ENCODE measurements around the gene MOB1A.

- TF ChIP-seq CTCF (IDR thresholded peaks at IDR 0.05; ENCODE audit: low read length) (no peak), EZH2 (IDR thresholded peaks at IDR 0.05; ENCODE audit: borderline replicate concordance, low read length) (no peak)
Measured at GRCh38 chr2:74191596-74192380, 13.1 kb upstream of the MOB1A start.

Data from OCI-LY1 (cell line).